Subcutaneous adipose tissue (tissue), 4 donors: ENCODE measurements around the gene TELO2. TPM values are rescaled to one million over a fixed set of nuclear protein-coding genes. Genes with fewer than 3 reads are reported as not detected.

ENCODE experiments used
- CTCF ChIP-seq: fragments of 450-650 bp; IDR thresholded peaks from one replicate; pipeline ENCODE4 v1.5.1; 2016; ENCODE audit warnings: low read depth, mild to moderate bottlenecking, control low read depth, antibody characterized with exemption, moderate library complexity
- total RNA-seq, 4 donors: library from RNA; depleted of rRNA; stranded (reverse); fragments of >200 nt; gene quantifications; one replicate each; pipeline ENCODE4 v1.1.0, GENCODE V29; 2016

Gene TELO2
- total RNA-seq, 4 donors from 2014 or later = 7.5 to 42.4 (median 10.2) TPM

GRCh38 chr16:1505912-1506311 lies 12.8 kb downstream of the TELO2 start:
- TF ChIP-seq CTCF = no peak

- no peak for TF ChIP-seq CTCF
Measured at GRCh38 chr16:1506494-1507213, 13.5 kb downstream of the TELO2 start.

- no peak for TF ChIP-seq CTCF
Measured at GRCh38 chr16:1508494-1509187, 15.5 kb downstream of the TELO2 start.

GRCh38 chr16:1509307-1510221 lies 16.4 kb downstream of the TELO2 start:
- TF ChIP-seq CTCF = no peak

- no peak for TF ChIP-seq CTCF
Measured at GRCh38 chr16:1510272-1510671, 17.1 kb downstream of the TELO2 start.

- no peak for TF ChIP-seq CTCF
Measured at GRCh38 chr16:1510941-1511351, 17.8 kb downstream of the TELO2 start.
